ENCODE data around the gene TMEM51.

- TF ChIP-seq CTCF (IDR thresholded peaks at IDR 0.05) (no peak), POLR2A (IDR thresholded peaks at IDR 0.05) (no peak)
These were observed 54.4 kb downstream of the TMEM51 start for GRCh38 chr1:15207829-15208429.

Measured in lower leg skin (tissue), 3 donors.